HG03342 (cell line): Measurements from ENCODE around the gene OTOG.

Experiments
- ATAC-seq: cut with Tn5 transposase; IDR thresholded peaks from one replicate; pipeline ENCODE4 v1.9.1; 2021; ENCODE audit warnings: mild to moderate bottlenecking, moderate library complexity; ENCODE audit not compliant: unreplicated experiment

The OTOG gene

GRCh38 chr11:17559341-17560087 is 12.5 kb downstream of the OTOG start:
- no peak for ATAC-seq

GRCh38 chr11:17560281-17561110 is 13.4 kb downstream of the OTOG start:
- no peak for ATAC-seq

- ATAC-seq: no peak
These were observed 14.0 kb downstream of the OTOG start for GRCh38 chr11:17561111-17561415.

DNA sequence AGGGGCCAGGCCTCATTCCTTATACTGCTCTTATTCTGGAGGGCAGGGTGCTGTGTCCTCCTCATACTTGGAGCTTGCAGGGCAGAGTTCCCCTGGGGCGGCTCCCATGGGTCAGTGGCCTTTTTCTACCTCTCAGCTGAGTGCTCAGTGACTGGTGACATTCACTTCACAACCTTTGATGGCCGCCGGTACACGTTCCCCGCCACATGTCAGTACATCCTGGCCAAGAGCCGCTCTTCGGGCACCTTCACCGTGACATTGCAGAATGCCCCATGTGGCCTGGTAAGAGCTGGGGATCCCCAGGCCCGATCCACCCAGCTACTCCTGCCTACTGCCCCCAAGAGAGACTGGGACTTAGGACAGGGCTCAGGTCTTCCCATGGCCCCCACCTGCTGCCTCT is 14.5 kb downstream of the OTOG start:
- no peak for ATAC-seq

GRCh38 chr11:17563231-17563646 is 16.2 kb downstream of the OTOG start:
- ATAC-seq: no peak

DNA sequence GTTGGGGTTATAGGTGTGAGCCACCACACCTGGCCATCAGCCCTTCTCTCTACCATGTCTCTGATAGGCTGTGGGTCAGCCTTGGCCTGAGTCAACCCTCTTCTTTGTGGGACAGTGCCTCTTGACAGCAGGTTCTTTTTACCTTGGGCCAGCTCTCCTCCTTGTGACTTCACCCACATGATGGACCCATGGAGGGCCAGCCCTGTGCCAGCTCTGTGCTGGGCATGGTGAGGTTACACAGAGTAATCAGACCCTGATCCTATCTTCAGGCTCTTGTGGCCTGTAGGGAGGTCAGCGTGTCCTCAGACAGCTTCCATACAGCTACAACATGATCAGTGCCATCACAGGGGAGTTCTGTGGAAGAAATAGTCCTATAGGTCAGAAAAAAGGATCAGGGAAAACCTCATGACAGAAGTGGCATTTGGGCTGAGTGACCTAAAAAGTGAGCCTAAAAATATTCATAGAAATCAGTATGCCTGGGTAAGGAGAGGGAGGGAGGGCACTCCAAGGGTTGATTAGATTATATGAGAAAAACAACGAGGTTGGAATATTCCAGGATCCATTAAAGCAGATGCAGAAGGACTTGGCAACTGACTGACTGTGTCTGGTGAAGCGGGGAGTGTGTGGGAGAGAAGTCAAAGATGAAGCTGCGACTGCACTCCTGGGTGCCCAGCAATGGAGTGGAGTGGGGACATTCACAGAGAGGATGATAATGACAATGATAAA is 17.1 kb downstream of the OTOG start:
- no peak for ATAC-seq

- no peak for ATAC-seq
These were observed 17.6 kb downstream of the OTOG start for GRCh38 chr11:17564687-17565042.

DNA sequence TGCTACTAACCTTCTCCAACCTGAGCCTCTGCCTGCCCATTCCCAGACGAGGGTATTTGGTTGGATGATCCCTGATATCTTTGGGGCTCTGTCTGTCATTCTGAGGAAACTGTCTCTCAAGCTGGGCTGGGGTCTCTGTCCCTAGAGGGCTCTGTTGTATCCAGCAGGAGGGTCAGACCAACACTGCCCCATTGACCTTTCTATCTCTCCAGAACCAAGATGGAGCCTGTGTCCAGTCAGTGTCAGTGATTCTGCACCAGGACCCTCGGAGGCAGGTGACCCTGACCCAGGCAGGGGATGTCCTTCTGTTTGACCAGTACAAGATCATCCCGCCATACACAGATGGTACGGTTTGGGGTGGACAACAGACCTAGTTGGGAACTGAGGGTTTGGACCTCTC is 21.9 kb downstream of the OTOG start:
- ATAC-seq: no peak

GRCh38 chr11:17570034-17570433 is 23.0 kb downstream of the OTOG start:
- no peak for ATAC-seq

DNA sequence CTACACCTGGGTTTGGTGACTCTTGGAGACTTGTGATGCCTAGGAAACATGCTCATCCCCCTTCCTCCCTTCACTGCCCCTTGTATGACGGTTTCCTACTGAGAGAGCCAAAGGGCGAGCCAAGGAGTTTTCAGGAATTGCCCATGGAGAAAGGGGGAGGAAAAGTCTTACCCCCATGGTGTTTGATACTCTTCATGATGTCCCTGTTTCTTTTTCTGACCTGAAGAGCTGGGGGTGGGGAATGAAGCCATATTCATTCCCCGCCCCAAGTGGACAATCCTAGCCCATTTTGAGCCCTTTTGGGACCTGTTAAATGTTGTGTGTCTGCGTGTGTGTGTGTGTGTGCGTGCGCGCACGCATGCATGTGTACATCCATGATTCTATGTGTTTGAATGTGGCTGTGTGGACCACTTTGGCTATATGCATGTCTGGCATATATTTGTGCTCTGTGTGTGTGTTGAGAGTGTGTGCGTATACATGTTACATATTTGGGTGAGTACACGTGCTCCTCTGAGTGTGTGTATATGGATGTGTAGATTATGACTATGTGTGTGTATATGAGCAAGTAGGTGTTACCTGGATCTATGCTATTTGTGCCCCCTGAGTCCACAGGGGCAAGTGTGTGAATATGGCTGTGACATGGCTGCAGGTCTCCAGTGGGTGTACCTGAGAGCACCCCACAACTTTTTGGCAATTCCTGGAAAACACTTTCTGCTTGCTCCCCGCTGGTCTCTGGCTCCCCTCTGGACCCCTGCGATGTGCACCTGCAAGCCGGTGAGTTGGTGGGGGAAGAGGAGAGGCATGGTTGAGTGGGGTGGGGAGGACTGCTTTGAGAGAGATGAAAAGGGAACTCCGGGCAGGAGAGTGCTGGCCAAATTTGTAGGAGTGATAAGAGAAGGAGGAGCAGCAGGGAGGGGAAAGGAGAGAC is 24.6 kb downstream of the OTOG start:
- no peak for ATAC-seq

DNA sequence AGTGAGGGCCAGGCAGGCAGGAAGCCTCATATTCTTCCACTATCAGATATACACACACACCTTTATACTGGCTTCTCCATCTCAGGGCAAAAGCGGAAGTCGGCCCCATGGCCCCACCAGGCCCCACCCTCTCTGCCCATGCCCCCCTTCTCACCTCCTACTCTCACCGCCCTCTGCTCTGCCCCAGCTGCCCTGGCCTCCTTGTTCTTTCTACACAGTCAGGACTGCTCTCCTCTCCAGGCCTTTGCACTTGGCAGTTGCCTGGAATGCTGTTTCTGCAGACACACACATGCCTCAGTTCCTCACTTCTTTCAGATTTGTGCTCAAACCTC is 25.3 kb downstream of the OTOG start:
- ATAC-seq: no peak

DNA sequence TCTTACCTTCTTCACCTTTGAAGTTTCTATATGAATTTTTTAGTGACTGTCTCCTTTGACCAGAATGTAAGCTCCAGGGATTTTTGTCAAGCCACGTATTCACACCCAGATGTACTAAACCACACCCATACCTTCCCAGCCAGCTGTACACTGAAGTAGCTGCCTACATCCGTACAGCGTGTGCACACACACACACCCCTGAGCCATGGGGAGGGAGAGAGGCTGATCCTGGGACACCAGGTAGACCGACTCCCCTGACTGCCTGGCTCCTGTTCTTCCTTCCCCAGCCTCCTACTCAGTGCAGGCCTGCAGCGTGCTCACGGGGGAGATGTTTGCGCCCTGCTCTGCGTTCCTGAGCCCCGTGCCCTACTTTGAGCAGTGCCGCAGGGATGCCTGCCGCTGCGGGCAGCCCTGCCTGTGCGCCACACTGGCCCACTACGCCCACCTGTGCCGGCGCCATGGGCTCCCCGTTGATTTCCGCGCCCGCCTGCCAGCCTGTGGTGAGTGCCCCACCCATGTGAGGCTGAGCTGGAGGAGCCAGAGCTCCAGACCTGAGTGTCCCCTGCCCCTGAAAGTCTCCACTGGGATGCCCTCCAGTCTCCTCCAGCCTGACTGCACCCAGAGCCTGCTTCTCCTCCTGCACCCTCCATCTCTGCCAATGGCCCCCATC is 25.9 kb downstream of the OTOG start:
- no peak for ATAC-seq

- no peak for ATAC-seq
These were observed 26.5 kb downstream of the OTOG start for GRCh38 chr11:17573526-17573925.

GRCh38 chr11:17574141-17575091 is 27.4 kb downstream of the OTOG start:
- ATAC-seq: no peak

DNA sequence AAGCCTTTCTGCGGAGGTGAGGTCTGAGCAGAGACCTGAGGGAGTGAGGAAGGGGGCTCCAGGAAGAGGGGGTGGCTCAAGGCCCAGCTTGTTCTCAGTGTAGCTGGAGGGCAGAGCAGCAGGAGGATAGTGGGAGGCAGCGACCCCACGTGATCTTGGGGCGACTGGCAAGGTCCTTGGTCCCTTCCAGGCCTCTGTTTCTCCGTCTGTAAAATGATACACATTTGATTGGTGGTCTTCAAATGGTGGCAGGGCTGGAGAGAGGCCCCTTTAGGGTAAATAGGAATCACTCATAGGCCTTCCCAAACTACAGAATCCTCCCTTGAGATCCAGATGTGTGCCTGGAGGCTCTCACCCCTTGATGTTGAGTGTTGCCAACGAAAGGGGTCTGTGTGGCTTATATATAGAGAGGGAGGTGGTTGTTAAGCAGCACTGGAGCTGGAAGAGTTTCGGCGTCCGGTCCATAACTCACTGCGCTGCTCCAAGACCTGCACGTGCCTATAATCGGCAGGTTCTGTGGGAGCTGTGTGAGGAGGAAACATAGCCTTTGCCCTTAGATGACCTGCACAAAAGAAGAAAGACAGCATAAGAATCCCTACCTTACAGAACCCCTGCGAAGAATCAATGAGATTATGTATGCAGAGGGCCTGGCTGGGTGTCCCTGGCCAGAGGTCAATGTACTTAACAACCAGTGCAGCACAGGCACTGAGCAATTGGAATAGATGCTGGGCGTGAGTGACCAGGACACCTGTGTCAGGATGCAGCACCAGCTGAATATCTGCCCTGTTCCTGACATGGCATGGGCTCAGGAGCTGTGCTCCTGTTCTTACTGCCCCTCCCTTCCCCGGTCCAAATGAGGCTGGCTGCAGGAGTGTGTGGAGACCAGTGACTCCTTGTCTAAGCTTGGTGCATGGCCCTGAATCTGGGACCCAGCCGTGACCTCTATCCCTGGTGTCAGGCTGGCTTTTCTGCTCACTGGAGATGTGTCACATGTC is 28.7 kb downstream of the OTOG start:
- ATAC-seq: no peak

GRCh38 chr11:17578296-17578695 is 31.2 kb downstream of the OTOG start:
- ATAC-seq: no peak

DNA sequence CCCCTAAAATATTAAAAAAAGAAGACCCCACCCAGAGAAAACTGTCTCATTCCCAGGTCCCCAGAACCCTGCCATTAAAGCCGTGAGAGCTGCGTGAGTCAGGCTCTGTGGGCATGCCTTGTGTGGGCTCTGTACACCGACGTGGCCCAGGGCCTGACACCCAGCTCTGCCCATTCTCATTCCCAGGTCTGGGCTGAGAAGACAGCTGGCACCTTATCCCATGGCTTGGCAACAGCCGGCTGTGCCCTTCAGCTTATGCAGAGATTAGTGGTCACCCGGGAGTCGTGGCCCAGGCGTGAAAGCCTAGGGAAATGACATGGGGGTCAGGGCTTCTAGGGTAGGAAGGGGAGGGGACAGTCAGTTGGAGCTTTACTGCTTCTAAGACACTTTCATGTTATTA is 31.9 kb downstream of the OTOG start:
- no peak for ATAC-seq

GRCh38 chr11:17579451-17579850 is 32.4 kb downstream of the OTOG start:
- no peak for ATAC-seq
